ENCODE measurements around the gene HSPG2.

Gene HSPG2

GRCh38 chr1:21774835-21775549 lies 162.1 kb downstream of the HSPG2 start:
- in situ Hi-C loops (cut with MboI; ENCODE audit: low sequenced_read_pairs) = no loop called here

GRCh38 chr1:21773585-21773984 lies 163.5 kb downstream of the HSPG2 start:
- in situ Hi-C loops (cut with MboI; ENCODE audit: low sequenced_read_pairs) = no loop called here
